ENCODE measurements around the gene PYM1.

GRCh38 chr12:55972456-55972855, 44.8 kb upstream of the PYM1 start:
- TF ChIP-seq CTCF (conservative IDR thresholded peaks at IDR 0.05; ENCODE audit: low read depth, low read length) (no peak), RAD21 (IDR thresholded peaks at IDR 0.05; ENCODE audit: low read length) (no peak), USF2 (IDR thresholded peaks at IDR 0.05; ENCODE audit: low read depth, low read length) (no peak), SMC3 (IDR thresholded peaks at IDR 0.05; ENCODE audit: low read depth, low read length) (no peak), POLR2A (IDR thresholded peaks at IDR 0.05; ENCODE audit: low read depth, low read length) (no peak)

Data from IMR-90 (cell line).